Ishikawa (cell line): Measurements from ENCODE around the gene CNTN2.

Source experiments
- CEBPB ChIP-seq: IDR thresholded peaks from 2 replicates; pipeline ENCODE4 v1.6.1; 2012
- EP300 ChIP-seq: IDR thresholded peaks from 2 replicates; pipeline ENCODE4 v1.6.1; 2012; ENCODE audit warnings: borderline replicate concordance
- FOXM1 ChIP-seq: IDR thresholded peaks from 2 replicates; pipeline ENCODE4 v1.6.1; 2012; ENCODE audit warnings: low read depth, borderline replicate concordance
- REST ChIP-seq: IDR thresholded peaks from 2 replicates; pipeline ENCODE4 v1.6.1; 2012; ENCODE audit warnings: low read depth, mild to moderate bottlenecking
- TAF1 ChIP-seq: IDR thresholded peaks from 2 replicates; pipeline ENCODE4 v1.6.1; 2012; ENCODE audit warnings: low read depth, mild to moderate bottlenecking
- TCF12 ChIP-seq: IDR thresholded peaks from 2 replicates; pipeline ENCODE4 v1.6.1; 2012; ENCODE audit warnings: low read depth
- YY1 ChIP-seq: IDR thresholded peaks from 2 replicates; pipeline ENCODE4 v1.6.1; 2012; ENCODE audit warnings: low read depth
- TF ChIP-seq, protein P1 (sequence below): IDR thresholded peaks from 2 replicates; pipeline ENCODE4 v1.6.1; 2012

DNA sequence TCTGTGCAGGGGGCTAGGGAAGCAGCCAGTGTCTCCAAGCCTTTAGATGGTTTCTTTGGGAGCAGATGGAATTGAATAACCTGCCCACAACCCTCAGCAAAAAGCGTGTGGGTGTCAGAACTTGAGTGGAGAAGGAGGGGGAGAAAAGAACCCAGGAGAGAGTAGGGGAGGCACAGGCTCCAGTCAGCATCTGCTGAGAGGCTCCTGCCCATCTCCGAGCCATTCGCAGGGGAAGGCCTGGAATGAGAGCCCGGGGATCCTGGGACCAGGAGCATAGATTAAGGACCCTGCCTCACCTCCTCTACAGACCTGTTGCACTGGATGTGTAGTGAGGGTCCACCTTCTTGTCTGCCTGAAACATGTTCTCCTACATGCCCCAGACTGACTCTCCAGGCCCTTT lies 25.0 kb downstream of the CNTN2 start:
- TF ChIP-seq CEBPB (no peak), REST (no peak), YY1 (no peak), TAF1 (no peak), TCF12 (no peak), EP300 (no peak), FOXM1 (no peak)
- TF ChIP-seq, protein P1, sequence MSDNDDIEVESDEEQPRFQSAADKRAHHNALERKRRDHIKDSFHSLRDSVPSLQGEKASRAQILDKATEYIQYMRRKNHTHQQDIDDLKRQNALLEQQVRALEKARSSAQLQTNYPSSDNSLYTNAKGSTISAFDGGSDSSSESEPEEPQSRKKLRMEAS = no peak
